MV-4-11 (cell line): ENCODE results near the gene GFM1.
A peak's percentile ranks its signal among the peaks of the same experiment; 100 is the strongest.
"Not testable (repeated sequence)": the region's sequence is repeated elsewhere in the genome, so short reads cannot be mapped to it uniquely, and the experiment has no call there.

ENCODE experiments used
- DNase-seq: peaks from one replicate; lab custom pipeline; 2025; lab: John Stamatoyannopoulos, UW

GFM1 gene

DNA sequence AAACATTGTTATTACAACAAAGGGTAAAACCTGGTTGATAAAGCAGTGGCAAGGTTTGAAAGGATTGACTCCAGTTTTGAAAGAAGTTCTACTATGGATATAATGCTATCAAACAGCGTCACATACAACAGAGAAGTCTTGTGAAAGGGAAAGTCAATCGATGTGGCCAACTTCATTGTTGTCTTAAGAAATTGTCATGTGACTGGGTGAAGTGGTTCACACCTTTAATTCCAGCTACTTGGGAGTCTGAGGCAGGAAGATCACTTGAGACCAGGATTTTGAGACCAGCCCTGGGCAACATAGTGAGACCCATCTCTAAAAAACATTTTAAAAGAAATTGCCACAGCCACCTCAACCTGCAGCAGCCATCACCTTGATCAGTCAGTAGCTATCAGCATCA, 34.4 kb downstream of the GFM1 start:
- no peak for DNase-seq

DNA sequence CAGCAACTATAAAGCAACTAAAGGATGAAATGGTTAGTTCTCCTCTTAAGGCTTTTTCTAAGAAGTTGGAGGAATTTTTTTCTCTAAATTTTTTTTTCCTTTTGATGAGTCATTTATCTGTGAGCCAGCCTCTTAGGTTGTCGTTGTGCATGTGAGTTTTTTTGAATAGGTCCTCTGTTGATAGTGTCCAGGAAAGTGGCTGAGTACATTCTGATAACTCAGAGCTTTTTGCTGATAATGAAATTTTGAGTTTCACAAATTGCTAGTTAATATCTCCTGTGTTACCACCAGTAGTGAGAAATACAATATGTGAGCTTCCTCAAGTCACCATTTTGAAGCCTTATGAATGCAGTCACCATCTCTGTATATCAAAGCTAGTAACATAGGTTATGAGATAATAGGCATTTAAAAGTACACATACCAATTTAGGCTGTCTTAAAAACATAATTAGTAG, 35.2 kb downstream of the GFM1 start:
- DNase-seq: peak; percentile 7

DNA sequence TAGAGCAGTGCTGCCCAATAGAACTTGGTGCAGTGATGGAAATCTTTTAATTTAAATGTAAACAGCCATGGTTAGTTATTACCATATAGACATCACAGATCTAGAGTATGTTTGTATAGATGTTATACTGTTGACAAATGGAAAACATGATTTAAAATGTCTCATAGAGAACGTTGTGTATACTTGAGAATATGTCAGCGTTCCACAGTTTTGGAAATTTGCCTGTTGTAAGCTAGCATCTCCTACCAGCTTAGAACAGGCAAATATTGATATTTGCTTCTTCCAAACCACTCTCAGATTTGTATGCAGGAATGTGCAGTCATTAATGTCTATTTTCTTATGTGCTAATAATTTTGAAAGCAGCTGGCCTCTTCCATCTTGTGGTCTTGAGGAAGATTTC, 36.5 kb downstream of the GFM1 start:
- no peak for DNase-seq

GRCh38 chr3:158683230-158683962, 39.1 kb downstream of the GFM1 start:
- DNase-seq: peak; percentile 55

GRCh38 chr3:158685159-158685558, 40.8 kb downstream of the GFM1 start:
- DNase-seq: no peak

GRCh38 chr3:158693866-158694456, 49.6 kb downstream of the GFM1 start:
- not testable (repeated sequence) for DNase-seq

DNA sequence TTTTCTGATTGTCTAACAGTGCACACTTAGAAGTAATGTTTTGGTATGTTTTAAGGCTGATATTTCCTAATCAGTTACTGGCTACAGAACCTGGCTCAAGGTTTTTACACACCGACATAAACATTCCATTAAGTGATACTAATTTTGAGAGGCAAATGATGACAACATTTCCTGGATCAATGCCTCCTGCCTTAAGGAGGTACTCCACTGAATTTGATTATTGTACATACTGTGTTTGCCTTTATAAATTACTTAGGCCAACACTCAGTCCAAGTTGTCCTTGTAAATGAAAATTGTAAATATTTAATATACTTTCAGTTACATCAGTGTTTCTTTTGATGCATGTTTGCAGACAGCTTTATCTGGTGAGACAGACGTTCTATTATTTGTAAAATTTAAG, 52.3 kb downstream of the GFM1 start:
- DNase-seq: no peak

DNA sequence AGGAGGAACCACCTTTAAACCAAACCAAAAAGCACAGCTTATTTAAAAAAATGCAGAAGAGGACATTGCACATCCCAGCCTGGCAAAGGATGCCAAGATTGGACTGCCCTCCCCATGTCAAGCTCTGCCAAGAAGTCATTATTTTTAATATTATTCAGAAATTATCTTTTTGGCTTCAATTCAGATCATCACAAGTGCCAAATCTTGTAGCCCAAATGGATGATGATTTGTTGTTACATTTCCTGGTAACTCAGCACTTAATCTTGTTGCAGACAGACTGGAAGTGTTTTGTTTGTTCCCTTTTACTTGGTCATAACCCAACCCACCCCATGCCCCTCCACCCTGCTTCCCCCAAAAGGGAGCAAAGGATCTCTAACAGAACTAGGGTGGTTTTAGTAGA, 56.2 kb downstream of the GFM1 start:
- no peak for DNase-seq

DNA sequence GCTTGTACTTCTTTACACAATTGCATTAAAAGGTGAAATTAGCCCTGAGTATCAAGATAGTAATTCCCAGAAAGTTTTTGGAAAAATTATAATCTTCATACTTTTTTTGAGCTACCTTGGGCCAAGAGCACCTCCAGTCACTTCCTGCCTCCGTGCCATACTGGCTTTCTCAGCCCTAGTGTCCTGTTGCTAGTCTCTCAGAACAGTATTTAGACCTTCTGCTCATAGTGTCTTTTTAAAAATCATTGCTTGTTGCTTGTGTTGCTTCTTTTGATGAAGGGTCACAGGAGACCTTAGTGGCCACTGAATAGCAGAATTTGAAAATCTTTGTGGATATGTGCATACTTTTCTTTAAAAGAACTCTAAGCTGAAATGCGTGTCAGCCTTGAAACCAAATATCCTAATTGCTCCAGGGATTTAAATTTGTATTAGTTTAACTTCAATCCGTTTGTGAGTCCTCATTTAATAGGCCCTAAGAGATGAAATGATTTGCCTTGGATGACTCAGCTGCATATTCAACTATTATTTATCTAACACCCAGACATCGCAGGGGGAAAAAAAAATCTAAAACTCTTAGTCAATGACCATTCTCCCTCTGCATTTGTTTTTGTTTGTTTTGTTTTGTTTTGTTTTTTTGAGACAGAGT, 57.2 kb downstream of the GFM1 start:
- no peak for DNase-seq

GRCh38 chr3:158702815-158703481, 58.6 kb downstream of the GFM1 start:
- DNase-seq: no peak

GRCh38 chr3:158703566-158703965, 59.2 kb downstream of the GFM1 start:
- no peak for DNase-seq

DNA sequence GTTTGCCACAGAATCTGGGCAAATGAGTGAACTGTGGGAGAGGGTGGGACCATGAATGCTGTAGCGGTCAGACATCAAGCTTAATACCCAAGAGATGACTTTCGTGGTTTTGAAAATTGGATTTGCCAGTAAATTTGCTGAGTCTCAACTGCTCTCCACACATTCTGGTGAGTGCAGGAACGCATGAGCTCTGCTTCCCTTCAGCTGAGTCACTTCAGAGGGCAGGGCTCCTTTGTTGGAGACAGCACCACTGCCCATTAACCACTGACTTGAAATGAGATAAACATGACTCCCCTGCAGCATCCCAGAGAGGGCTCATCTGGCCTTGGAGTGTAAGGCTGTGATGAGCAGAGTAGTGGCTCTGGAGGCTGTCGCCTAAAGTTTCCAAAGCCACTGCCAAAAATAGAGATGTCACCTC, 65.3 kb downstream of the GFM1 start:
- DNase-seq: peak; percentile 31

DNA sequence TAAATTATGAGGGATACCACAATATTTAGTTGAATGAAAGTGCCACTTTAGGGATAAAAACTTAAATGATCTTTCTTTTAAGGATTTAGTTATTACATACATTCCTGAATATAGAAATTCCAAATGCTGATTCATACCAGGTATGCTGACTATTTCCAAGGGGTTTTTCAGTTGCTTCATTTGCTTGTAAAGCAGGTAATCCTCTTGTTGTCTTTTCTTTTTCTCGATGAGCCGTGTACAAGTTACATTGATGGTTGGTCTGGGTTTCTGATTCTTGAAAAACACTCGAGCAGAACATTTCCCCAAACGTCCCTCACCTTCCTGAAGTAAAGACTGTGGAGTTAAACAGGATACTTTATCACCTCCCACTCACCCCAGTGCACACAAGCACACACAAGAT, 66.3 kb downstream of the GFM1 start:
- no peak for DNase-seq

DNA sequence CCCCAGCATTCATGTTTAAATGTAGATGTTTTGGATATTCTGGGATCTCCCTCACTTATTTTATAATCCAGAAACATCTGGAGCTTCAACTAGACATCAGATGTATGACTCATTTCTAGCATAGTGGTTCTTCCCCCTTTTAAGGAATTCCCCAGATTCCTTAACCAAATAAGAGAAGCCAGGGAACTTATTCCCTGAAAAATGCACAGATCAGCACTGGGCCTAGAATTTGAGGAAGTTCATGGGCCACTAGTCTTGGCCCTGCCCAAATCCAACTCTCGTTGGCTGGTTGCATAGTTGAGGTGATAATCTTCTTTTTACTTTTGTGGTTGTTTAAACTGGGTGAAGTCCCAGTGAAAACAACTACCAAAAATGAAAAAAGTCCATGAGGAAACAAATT, 67.6 kb downstream of the GFM1 start:
- no peak for DNase-seq

GRCh38 chr3:158712443-158712842, 68.1 kb downstream of the GFM1 start:
- DNase-seq: no peak

DNA sequence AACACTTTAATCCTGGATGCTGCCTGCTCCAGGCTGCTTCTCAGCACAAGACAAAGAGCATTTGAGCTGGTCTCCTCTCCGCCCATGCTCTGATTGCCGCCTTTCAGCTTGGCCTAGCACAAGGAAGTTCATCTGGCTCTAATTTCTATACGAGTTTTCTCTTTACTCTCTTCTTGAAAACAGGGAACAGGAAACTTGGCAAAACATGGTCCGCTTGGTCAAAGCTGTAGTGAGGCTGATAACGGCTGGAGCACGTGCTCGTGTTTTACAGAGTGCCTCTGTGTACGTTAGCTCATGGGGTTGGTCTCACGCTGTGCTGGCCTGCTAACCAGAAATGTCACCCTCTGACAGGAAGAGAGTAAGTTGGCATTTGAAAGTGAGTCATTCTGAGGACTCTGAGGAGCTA, 68.8 kb downstream of the GFM1 start:
- DNase-seq: no peak

DNA sequence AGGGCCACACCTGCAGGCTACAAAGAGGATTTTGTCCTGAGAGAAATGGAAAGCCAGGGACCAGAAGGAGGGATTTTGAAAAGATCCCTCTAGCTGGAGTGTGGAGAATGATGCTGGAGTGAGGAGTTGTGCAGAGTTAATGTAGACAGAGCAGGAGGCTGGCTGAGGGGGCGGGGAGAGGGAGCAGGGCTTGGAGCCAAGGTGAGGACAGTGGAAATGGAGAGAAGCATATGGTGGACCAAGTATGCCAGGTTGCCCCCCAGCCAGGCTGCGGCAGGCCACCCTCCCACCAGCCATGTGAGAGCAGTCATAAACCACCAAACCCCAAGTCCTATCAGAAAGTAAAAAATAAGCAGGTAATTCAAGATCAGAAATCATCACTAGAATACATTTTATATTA, 73.2 kb downstream of the GFM1 start:
- no peak for DNase-seq

DNA sequence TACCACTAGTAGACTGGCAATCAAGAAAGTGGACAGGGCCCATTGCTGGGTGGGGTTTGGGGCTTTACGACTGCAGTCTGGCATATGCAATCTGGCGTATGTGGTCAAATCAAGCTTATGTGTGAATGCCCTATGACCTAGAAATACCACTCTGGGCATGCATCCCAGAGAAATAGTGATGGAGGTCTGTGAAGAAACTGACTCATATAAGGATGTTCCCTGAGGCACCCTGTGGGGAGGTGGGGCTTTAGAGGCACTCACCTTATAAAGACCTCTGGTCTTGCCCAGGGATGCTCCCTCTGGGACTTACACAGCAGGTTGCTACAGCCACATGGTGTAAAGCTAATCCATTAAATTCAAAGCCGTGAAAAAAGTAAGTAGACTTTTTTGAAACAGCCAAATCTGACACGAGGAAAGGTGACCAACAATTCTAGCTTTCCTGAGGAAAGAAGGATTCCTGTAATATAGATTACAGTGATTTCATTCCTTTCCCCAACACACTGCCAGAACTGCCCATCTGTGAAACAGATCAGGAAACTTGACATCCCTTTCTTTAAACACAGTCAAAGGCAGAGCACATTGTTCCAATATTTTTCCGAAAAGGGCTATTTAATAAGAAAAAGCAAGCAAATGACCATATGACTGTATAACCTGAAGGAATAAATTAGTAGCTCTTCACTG, 74.3 kb downstream of the GFM1 start:
- no peak for DNase-seq

- DNase-seq: no peak
Measured at GRCh38 chr3:158722108-158722507, 77.8 kb downstream of the GFM1 start.

GRCh38 chr3:158723991-158724390, 79.7 kb downstream of the GFM1 start:
- DNase-seq: no peak

DNA sequence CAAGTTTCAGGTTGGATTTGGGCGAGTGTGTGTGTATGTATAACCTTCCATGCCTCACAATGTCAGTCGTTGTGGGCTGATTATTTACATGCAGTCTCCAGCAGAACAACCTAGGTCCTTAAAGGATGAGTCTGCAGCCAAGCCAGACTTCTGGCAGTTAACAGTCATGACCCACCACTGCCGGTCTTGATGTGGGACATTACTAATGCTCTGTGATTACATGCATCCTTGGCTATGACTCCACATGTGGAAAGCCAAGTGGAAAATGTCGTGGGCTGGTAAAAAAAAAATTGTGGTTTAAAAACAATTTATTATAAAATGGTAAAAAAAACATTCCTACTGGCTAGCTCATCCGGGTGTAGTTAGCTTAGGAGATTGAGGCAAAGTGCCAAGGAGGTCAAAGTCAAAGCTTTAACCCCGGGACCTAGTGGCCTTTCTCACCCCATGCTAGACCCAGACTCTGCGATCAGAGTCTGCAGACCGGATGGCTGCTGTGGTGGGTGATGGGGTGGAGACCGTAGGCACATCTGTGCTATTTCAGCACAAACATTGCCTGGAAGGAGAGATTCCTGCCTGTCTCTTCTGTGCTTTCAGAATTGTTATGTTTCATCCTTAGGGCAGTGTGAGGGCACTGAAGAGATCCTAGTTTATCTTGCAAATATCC, 81.2 kb downstream of the GFM1 start:
- DNase-seq: no peak
